ENCODE results near the gene ZNF227. TPM values are rescaled to one million over a fixed set of nuclear protein-coding genes. Genes with fewer than 3 reads are reported as not detected.
"Not testable (repeated sequence)": the region's sequence is repeated elsewhere in the genome, so short reads cannot be mapped to it uniquely, and the experiment has no call there.

Gene ZNF227
- total and polyA plus RNA-seq, 2 donors (not counting 3 experiments of a cell fraction or from before 2014, with no cell fraction given), result 3.4 to 17.8 TPM

GRCh38 chr19:44164673-44165512 lies 47.4 kb upstream of the ZNF227 start, which contains the start of gene ZNF226:
Gene ZNF226 (plus strand): TSS chr19:44165100. CDS start chr19:44170081, 4,981 bp downstream.
- Histone ChIP-seq H4K20me1 (replicated peaks; ENCODE audit: control insufficient read depth, extremely low read depth, insufficient read depth, low read length) (no peaks in the 10 kb centered on the region), H3K27me3 (ENCODE audit: control insufficient read depth in 2 of 2, insufficient read depth in 2 of 2, low read length in 2 of 2) (no peaks in the 10 kb centered on the region), H3K27ac (ENCODE audit: insufficient read depth, low read depth, low read length) (peak within 1 kb of the TSS; percentile 74), H3K9ac (replicated peaks; ENCODE audit: extremely low read depth, insufficient read depth, low read length) (peak within 1 kb of the TSS; percentile 87), H3K9me1 (replicated peaks; ENCODE audit: control insufficient read depth, extremely low read depth, insufficient read depth, low read length) (no peaks in the 10 kb centered on the region), H3K4me1 (ENCODE audit: control insufficient read depth, extremely low read depth, insufficient read depth, low read length) (peaks cover 3% of the 10 kb centered on the region), H3K4me3 (replicated peaks in 1 of 3; ENCODE audit: insufficient read depth in 1 of 3, low read depth in 1 of 3, low read length in 3 of 3) (peak within 1 kb of the TSS; percentile 56 to 87 (median 66)), H3K4me2 (ENCODE audit: insufficient read depth, low read length) (peak within 1 kb of the TSS; percentile 91), H2AFZ (ENCODE audit: low read depth, low read length) (peak within 1 kb of the TSS; percentile 85), H3K9me3 (replicated peaks; ENCODE audit: control insufficient read depth, insufficient read depth, low read length) (no peaks in the 10 kb centered on the region), H3K36me3 (ENCODE audit: control insufficient read depth in 2 of 2, extremely low read depth in 1 of 2, insufficient read depth in 2 of 2, low read length in 2 of 2) (peaks cover 2 to 5% of the 10 kb centered on the region in 2 experiments), H3K79me2 (ENCODE audit: control insufficient read depth, insufficient read depth, low read length) (peaks cover 8% of the 10 kb centered on the region)
- dilution Hi-C loops (cut with MboI; ENCODE audit: extremely low pct_ligation_motif_present, low sequenced_read_pairs) (no loop called here), intact Hi-C loops (cut with micrococcal nuclease) (loop anchor here (1.0 to 10.0 kb wide), 8 partner anchors 24 to 335 kb away; partner anchors contain the start of genes ZNF180, ZNF224, ZNF225 and ZNF227)
- peak; percentile 98 for DNase-seq (ENCODE audit: low read depth, low spot score)
- peak; percentile 98 for FAIRE-seq
- no TSS peak for BruUV-seq (replicated peaks)
- no peak for TF ChIP-seq EZH2 (IDR thresholded peaks at IDR 0.05; ENCODE audit: borderline replicate concordance, low read depth, low read length, severe bottlenecking)
- peak; percentile 61 for TF ChIP-seq POLR2AphosphoS5 (IDR thresholded peaks at IDR 0.05; ENCODE audit: insufficient read depth, low read depth, low read length)
- ChIA-PET CTCF (interaction anchor here (0.6 to 1.5 kb wide), 7 partner anchors 42 to 192 kb away, joined by 3 to 6 read pairs (median 4); partner anchors contain the start of genes ZNF224, ZNF227 and ZNF235), POLR2A (interaction anchor here (0.5 to 1.5 kb wide), 5 partner anchors 43 to 335 kb away, joined by 3 to 9 read pairs (median 3); partner anchors contain the start of genes ZNF180, ZNF227 and ZNF235)

GRCh38 chr19:44170660-44171059 lies 41.7 kb upstream of the ZNF227 start:
- H3K4me3 ChIP-seq (replicated peaks in 1 of 3; ENCODE audit: insufficient read depth in 1 of 3, low read depth in 1 of 3, low read length in 3 of 3); H3K79me2 ChIP-seq (ENCODE audit: control insufficient read depth, insufficient read depth, low read length); DNase-seq (ENCODE audit: low read depth, low spot score); H4K20me1 ChIP-seq (replicated peaks; ENCODE audit: control insufficient read depth, extremely low read depth, insufficient read depth, low read length); POLR2A ChIA-PET; BruUV-seq (replicated peaks); H3K9ac ChIP-seq (replicated peaks; ENCODE audit: extremely low read depth, insufficient read depth, low read length); H3K4me2 ChIP-seq (ENCODE audit: insufficient read depth, low read length); intact Hi-C loops (cut with micrococcal nuclease); H3K27me3 ChIP-seq (ENCODE audit: control insufficient read depth in 2 of 2, insufficient read depth in 2 of 2, low read length in 2 of 2); CTCF ChIA-PET; FAIRE-seq; dilution Hi-C loops (cut with MboI; ENCODE audit: extremely low pct_ligation_motif_present, low sequenced_read_pairs); H3K9me1 ChIP-seq (replicated peaks; ENCODE audit: control insufficient read depth, extremely low read depth, insufficient read depth, low read length); H3K4me1 ChIP-seq (ENCODE audit: control insufficient read depth, extremely low read depth, insufficient read depth, low read length); H3K9me3 ChIP-seq (replicated peaks; ENCODE audit: control insufficient read depth, insufficient read depth, low read length); H2AFZ ChIP-seq (ENCODE audit: low read depth, low read length); H3K27ac ChIP-seq (ENCODE audit: insufficient read depth, low read depth, low read length): not testable (repeated sequence)
- H3K36me3 ChIP-seq (ENCODE audit: control insufficient read depth in 2 of 2, extremely low read depth in 1 of 2, insufficient read depth in 2 of 2, low read length in 2 of 2), result peaks cover 22 to 30% of the 10 kb centered on the region in 2 experiments

Measured in endothelial cell of umbilical vein (primary cell).